ENCODE results near the gene PLEKHH3. TPM values are rescaled to one million over a fixed set of nuclear protein-coding genes. Genes with fewer than 3 reads are reported as not detected.
A peak's percentile ranks its signal among the peaks of the same experiment; 100 is the strongest.

Gene PLEKHH3
- total and polyA plus RNA-seq, 10 of the 15 experiments (the other 5 are each of a cell fraction or from before 2014, with no cell fraction given) = 0.31 to 38.0 (median 11.0) TPM

DNA sequence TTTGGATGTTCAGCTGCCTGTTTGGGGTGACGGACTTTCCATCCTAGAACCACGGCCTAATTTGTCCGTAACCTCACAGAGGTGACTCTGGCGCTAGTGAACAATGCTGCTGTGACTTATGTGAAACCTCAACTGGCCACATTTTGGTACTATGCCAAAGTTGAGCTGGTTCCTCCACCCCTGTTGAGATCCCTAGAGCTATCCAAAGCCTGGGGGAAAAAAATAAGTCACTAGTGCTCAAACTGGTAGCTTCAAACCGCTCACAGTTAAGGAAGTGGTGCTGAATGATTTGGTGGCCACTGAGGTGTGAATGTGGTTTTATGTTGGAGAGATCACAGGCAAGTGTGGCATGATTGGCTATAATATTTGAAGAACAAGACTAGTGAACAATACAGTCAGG lies 29.0 kb downstream of the PLEKHH3 start:
- DNase-seq (ENCODE audit: low read depth, low spot score) (peak; percentile 46), ATAC-seq (peak; percentile 91), FAIRE-seq (no peak)
- SMC1A ChIA-PET (ENCODE audit: uncharacterized antibody, unreplicated experiment) = interaction anchor here (0.7 to 2.6 kb wide), 11 partner anchors 9 to 69 kb away, joined by 3 to 12 read pairs (median 3); partner anchors contain the start of genes PSMC3IP and TUBG2
- H3K9me3 ChIP-seq (replicated peaks; ENCODE audit: control insufficient read depth, insufficient read depth, low read length) = no peaks in the 10 kb centered on the region
- no peak overlapping the region for H2AFZ ChIP-seq (ENCODE audit: control insufficient read depth, low read depth, low read length)
- no peaks in the 10 kb centered on the region for H3K79me2 ChIP-seq (ENCODE audit: control insufficient read depth, insufficient read depth, low read length)
- 56% methylated on average over 5 of the region's 5 CpGs for WGBS (ENCODE audit: insufficient coverage, insufficient replicate concordance, low lambda C conversion rate, missing lambda C conversion rate)
- H3K27ac ChIP-seq (ENCODE audit: control insufficient read depth, insufficient read depth) = no peak overlapping the region
- BruUV-seq (replicated peaks) = no TSS peak
- H3K27me3 ChIP-seq (replicated peaks in 1 of 2; ENCODE audit: control insufficient read depth in 2 of 2, insufficient read depth in 2 of 2, low read length in 1 of 2) = no peaks in the 10 kb centered on the region
- no peaks in the 10 kb centered on the region for H4K20me1 ChIP-seq (ENCODE audit: control insufficient read depth, insufficient read depth)
- RAD21 ChIA-PET (ENCODE audit: unreplicated experiment) = interaction anchor here (0.8 to 2.2 kb wide), 5 partner anchors 9 to 69 kb away, joined by 3 to 8 read pairs (median 6); partner anchors contain the start of gene PSMC3IP
- intact Hi-C loops (cut with micrococcal nuclease; ENCODE audit: unreplicated experiment) (no loop called here), in situ Hi-C loops (cut with MboI) (no loop called here)
- no peak overlapping the region for H3K4me3 ChIP-seq
- CTCF ChIA-PET = interaction anchor here (0.8 to 1.2 kb wide), 4 partner anchors 31 to 116 kb away, joined by 3 to 4 read pairs (median 3); no protein-coding TSS in a partner anchor
- no peak overlapping the region for H3K9ac ChIP-seq (ENCODE audit: control insufficient read depth, insufficient read depth, low read length)
- POLR2A ChIA-PET = interaction anchor here (0.6 to 2.2 kb wide), 3 partner anchors 13 to 146 kb away, joined by 3 to 6 read pairs (median 3); no protein-coding TSS in a partner anchor
- TF ChIP-seq, protein P1, sequence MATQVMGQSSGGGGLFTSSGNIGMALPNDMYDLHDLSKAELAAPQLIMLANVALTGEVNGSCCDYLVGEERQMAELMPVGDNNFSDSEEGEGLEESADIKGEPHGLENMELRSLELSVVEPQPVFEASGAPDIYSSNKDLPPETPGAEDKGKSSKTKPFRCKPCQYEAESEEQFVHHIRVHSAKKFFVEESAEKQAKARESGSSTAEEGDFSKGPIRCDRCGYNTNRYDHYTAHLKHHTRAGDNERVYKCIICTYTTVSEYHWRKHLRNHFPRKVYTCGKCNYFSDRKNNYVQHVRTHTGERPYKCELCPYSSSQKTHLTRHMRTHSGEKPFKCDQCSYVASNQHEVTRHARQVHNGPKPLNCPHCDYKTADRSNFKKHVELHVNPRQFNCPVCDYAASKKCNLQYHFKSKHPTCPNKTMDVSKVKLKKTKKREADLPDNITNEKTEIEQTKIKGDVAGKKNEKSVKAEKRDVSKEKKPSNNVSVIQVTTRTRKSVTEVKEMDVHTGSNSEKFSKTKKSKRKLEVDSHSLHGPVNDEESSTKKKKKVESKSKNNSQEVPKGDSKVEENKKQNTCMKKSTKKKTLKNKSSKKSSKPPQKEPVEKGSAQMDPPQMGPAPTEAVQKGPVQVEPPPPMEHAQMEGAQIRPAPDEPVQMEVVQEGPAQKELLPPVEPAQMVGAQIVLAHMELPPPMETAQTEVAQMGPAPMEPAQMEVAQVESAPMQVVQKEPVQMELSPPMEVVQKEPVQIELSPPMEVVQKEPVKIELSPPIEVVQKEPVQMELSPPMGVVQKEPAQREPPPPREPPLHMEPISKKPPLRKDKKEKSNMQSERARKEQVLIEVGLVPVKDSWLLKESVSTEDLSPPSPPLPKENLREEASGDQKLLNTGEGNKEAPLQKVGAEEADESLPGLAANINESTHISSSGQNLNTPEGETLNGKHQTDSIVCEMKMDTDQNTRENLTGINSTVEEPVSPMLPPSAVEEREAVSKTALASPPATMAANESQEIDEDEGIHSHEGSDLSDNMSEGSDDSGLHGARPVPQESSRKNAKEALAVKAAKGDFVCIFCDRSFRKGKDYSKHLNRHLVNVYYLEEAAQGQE (IDR thresholded peaks at IDR 0.05; ENCODE audit: low read depth, low read length) = no peak
- TF ChIP-seq ATF7 (IDR thresholded peaks at IDR 0.05; ENCODE audit: low read depth) (peak; percentile 13; the same call in 1 of the 2 replicates), SPI1 (IDR thresholded peaks at IDR 0.05; ENCODE audit: borderline replicate concordance, insufficient read depth, low read depth, low read length) (peak; percentile 39; the same call in 1 of the 2 replicates), EP300 (IDR thresholded peaks at IDR 0.05; ENCODE audit: borderline replicate concordance in 1 of 2, control insufficient read depth in 1 of 2, low read depth in 2 of 2, low read length in 2 of 2) (no peak), YY1 (IDR thresholded peaks at IDR 0.05; ENCODE audit: low read depth, low read length) (no peak), IKZF1 (conservative IDR thresholded peaks at IDR 0.05) (peak; percentile 70), MTA2 (IDR thresholded peaks at IDR 0.05; ENCODE audit: low read depth) (peak; percentile 47), STAT3 (IDR thresholded peaks at IDR 0.05; ENCODE audit: low read depth, low read length) (no peak), RUNX3 (IDR thresholded peaks at IDR 0.05; ENCODE audit: low read length) (peak; percentile 54), BHLHE40 (IDR thresholded peaks at IDR 0.05; ENCODE audit: borderline replicate concordance in 1 of 2, low read depth in 2 of 2, low read length in 1 of 2) (peak in 1 of 2 experiments; percentile 22; a peak in 1 of 4 replicates), IKZF2 (IDR thresholded peaks at IDR 0.05) (peak in 1 of 2 experiments; percentile 68; a peak in 1 of 4 replicates), NR2F1 (conservative IDR thresholded peaks at IDR 0.05) (peak; percentile 65), BCL3 (IDR thresholded peaks at IDR 0.05; ENCODE audit: borderline replicate concordance, insufficient read depth, low read depth, low read length, poor library complexity, severe bottlenecking) (no peak), ZSCAN29 (IDR thresholded peaks at IDR 0.05) (no peak)
- H3K4me1 ChIP-seq (ENCODE audit: control insufficient read depth, insufficient read depth, low read length) = peaks cover 3% of the 10 kb centered on the region; the same call in 1 of the 2 replicates
- no peak overlapping the region for H3K4me2 ChIP-seq (ENCODE audit: control insufficient read depth, insufficient read depth)
- H3K36me3 ChIP-seq (ENCODE audit: control insufficient read depth in 2 of 2, insufficient read depth in 2 of 2, low read length in 1 of 2) = no peaks in the 10 kb centered on the region
